ENCODE results near the gene NKPD1. TPM values are rescaled to one million over a fixed set of nuclear protein-coding genes. Genes with fewer than 3 reads are reported as not detected.
A peak's percentile ranks its signal among the peaks of the same experiment; 100 is the strongest.

NKPD1 gene
- total RNA-seq, 6 experiments from 2014 or later = 0.07 to 0.17 (median 0.07) TPM; not detected in 1

- no peak overlapping the region for H3K27ac Mint-ChIP-seq
- TF ChIP-seq CTCF (IDR thresholded peaks at IDR 0.05) = no peak
- no peak for DNase-seq
- H3K4me3 Mint-ChIP-seq = no peak overlapping the region
- H3K9me3 Mint-ChIP-seq = no peaks in the 10 kb centered on the region
- peaks cover 15% of the 10 kb centered on the region for H3K4me1 Mint-ChIP-seq (ENCODE audit: low read depth)
- no peaks in the 10 kb centered on the region for H3K36me3 Mint-ChIP-seq (ENCODE audit: low read depth)
- H3K27me3 Mint-ChIP-seq (ENCODE audit: insufficient read depth) = peaks cover 2% of the 10 kb centered on the region
Measured at GRCh38 chr19:45135176-45135885, 25.5 kb downstream of the NKPD1 start.

- DNase-seq = no peak
- H3K4me3 Mint-ChIP-seq = no peak overlapping the region
- peaks cover 2% of the 10 kb centered on the region for H3K27me3 Mint-ChIP-seq (ENCODE audit: insufficient read depth)
- peaks cover 15% of the 10 kb centered on the region for H3K4me1 Mint-ChIP-seq (ENCODE audit: low read depth)
- no peak for TF ChIP-seq CTCF (IDR thresholded peaks at IDR 0.05)
- H3K36me3 Mint-ChIP-seq (ENCODE audit: low read depth) = no peaks in the 10 kb centered on the region
- no peaks in the 10 kb centered on the region for H3K9me3 Mint-ChIP-seq
- no peak overlapping the region for H3K27ac Mint-ChIP-seq
Measured at GRCh38 chr19:45133661-45134060, 27.1 kb downstream of the NKPD1 start.

- no peaks in the 10 kb centered on the region for H3K36me3 Mint-ChIP-seq (ENCODE audit: low read depth)
- peak; percentile 56 for TF ChIP-seq CTCF (IDR thresholded peaks at IDR 0.05)
- H3K27ac Mint-ChIP-seq = peak overlapping the region; percentile 21; the same call in 1 of the 2 replicates
- H3K4me1 Mint-ChIP-seq (ENCODE audit: low read depth) = peaks cover 12% of the 10 kb centered on the region; the same call in 1 of the 2 replicates
- H3K9me3 Mint-ChIP-seq = no peaks in the 10 kb centered on the region
- no peak for DNase-seq
- H3K4me3 Mint-ChIP-seq = no peak overlapping the region
- peaks cover 2% of the 10 kb centered on the region; the same call in 1 of the 2 replicates for H3K27me3 Mint-ChIP-seq (ENCODE audit: insufficient read depth)
Measured at GRCh38 chr19:45130888-45131615, 29.7 kb downstream of the NKPD1 start.

- no peak for TF ChIP-seq CTCF (IDR thresholded peaks at IDR 0.05)
- Mint-ChIP-seq H3K9me3 (no peaks in the 10 kb centered on the region), H3K27ac (no peak overlapping the region), H3K4me3 (no peak overlapping the region), H3K36me3 (ENCODE audit: low read depth) (no peaks in the 10 kb centered on the region), H3K27me3 (ENCODE audit: insufficient read depth) (peaks cover 2% of the 10 kb centered on the region), H3K4me1 (ENCODE audit: low read depth) (peaks cover 12% of the 10 kb centered on the region; the same call in 1 of the 2 replicates)
- DNase-seq = no peak
Measured at GRCh38 chr19:45130236-45130635, 30.5 kb downstream of the NKPD1 start.

- no peaks in the 10 kb centered on the region for H3K36me3 Mint-ChIP-seq (ENCODE audit: low read depth)
Measured at GRCh38 chr19:45128806-45129205, 32.0 kb downstream of the NKPD1 start.

More at GRCh38 chr19:45128806-45129205, 32.0 kb downstream of the NKPD1 start:
- Mint-ChIP-seq H3K4me3 (no peak overlapping the region), H3K27me3 (ENCODE audit: insufficient read depth) (no peaks in the 10 kb centered on the region; the same call in 1 of the 2 replicates), H3K9me3 (no peaks in the 10 kb centered on the region), H3K27ac (no peak overlapping the region), H3K4me1 (ENCODE audit: low read depth) (peaks cover 16% of the 10 kb centered on the region; the same call in 1 of the 2 replicates)
- DNase-seq = no peak
- TF ChIP-seq CTCF (IDR thresholded peaks at IDR 0.05) = no peak
